HuH-7.5 (cell line): ENCODE data around the gene C8G.

ENCODE experiments used
- DNase-seq: peaks from one replicate; pipeline ENCODE4 v3.0.0; 2011; ENCODE audit warnings: low spot score

C8G gene

DNA sequence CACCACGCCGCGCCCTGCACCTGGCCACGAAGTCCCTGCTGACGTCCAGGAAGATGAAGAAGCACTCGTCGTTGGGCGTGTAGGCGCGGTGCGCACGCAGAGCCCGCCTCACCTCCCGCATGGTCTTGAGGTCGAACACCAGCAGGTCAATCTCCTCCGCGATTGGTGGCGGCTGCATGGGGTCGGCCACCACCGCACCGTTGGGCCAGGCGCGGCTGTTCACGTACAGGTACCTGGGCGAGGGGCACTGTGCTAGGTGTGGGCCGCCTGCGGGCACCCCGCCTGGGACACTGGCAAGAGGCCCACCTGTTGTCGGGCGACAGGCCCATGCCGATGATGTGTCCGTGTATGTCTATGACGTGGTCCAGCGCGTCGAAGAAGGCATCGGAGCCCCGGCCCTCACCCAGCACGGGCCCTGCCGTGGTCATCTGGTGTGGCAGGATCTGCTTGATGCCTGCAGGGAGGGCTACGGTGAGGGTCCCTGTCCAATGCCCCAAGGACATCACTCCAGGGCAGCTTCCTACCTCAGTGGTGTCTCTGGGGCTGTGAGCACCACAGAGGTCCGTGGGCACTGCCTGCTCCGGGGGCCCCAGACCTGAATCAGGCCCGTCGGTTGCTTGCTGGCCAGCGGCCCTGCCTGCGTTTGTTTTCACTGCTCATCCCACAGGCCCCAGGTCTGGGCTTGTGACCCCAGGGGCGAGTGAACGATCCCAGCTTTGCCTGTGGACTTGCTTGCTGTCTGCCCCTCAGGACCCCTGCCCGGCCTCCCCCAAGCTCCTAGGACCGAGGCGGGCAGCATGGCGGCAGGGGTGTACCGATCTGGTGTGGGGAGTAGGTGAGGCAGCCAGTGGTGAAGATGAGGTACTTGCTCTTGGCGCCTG, 3.6 kb upstream of the C8G start:
- DNase-seq: no peak

DNA sequence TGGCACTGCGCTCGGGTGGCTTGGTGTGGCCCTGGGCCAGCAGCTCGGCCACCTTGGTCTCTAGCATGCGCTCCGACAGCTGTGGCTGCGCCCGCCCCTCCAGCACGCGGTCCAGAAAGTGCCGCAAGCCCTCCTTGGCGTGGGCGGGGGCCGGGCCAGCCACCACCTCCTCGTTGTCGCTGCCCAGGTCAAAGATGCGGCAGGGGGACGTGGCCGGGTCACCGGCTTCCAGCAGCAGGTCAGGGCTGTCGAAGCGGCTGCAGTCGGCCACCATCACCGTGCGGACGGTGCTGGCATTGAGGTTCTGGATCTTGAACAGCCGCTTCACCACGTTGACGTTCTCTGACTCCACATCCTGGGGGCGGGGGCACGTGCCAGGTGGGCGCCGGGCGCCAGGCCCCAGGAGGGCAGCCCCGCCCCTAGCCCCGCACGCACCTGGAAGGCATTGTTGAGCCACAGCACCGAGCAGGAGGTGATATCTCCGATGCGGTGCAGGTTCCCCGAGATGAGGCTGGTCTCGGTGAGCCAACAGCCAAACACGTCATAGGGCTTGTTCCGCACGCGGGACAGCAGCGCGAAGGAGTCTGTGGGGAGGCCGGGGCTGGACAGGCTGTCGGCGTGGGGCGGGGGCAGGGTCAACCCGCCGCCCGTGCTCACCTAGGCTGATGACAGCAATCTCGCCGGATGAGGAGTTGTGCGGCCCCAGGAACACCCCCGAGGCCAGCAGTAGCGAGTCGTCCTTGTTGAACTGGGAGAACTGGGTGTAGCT, 2.7 kb upstream of the C8G start:
- no peak for DNase-seq

DNA sequence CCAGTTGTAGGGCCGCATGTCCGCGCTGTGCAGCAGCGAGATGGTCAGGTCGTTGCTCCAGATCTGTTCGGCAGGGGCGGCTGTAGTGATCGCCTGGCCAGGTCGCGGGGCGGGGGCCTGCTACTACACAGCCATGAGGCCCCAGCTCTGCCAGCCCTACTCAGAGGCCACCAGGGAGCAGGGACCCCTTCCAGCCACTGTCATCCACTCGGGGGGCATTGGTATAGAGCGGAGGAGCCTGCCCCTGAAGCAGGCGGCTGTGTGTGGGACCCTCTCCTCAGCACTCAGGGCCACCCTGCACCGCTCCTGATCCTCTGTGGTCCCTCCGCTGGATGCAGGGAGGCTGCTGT, 2.2 kb upstream of the C8G start:
- DNase-seq: no peak

DNA sequence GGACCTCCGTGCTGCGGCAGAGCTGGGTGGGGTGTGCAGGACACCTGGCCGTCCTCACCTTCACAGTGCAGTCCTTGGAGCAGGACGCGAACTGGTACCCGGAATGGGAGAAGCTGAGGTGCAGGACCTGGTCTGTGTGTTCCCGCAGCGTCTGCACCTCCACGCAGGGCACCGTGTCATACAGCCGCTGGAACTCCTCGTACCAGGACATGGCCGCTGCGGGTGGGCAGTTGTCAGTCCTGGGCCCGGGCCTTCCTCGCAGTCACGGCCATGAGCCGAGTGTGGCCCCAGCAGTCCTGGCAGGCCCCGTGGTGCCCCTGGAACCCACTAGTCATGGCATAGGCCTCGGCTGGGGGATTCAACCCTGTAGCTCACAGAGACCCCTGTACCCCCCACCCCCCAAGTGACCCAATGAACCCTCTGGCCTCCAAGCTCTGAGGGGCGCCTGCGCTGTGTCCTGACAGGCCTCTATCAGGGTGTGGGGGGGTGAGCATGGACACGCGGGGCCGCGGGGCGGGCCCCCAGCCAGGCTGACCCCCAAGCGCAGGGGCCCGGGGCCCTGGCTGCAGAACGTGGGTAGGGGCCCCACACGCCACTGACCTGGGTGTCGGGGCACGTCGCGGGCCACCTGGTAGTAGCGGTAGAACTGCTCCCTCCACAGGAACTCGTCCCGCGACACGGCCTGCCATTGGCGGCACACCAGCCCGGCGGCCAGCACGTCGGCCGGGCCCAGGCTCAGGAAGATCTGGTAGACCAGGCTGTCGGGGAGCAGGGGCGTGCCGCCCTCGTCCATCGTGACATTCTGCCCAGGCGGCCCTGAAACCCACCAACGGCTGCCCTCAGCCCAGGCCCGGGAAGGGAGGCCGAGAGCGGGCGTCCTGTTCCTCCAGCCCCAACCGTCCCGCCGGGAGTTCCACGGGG, 1.5 kb upstream of the C8G start:
- DNase-seq: peak; percentile 79

DNA sequence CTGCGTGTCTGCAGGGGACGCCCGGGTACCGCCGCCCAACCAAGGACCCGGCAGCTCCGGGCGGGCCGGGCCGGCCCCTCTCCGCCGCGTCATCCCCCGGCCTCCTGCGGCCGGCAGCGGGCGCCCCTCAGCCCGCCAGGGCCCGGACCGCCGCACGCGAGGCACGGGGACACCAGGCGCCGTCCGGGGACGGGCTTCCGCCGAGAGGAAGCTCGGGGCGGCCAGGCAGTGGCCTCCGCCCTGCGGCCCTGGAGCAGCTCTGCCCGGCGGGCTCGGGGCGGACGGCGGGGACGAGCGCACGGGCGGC, 878 bp upstream of the C8G start:
- peak; percentile 73 for DNase-seq

DNA sequence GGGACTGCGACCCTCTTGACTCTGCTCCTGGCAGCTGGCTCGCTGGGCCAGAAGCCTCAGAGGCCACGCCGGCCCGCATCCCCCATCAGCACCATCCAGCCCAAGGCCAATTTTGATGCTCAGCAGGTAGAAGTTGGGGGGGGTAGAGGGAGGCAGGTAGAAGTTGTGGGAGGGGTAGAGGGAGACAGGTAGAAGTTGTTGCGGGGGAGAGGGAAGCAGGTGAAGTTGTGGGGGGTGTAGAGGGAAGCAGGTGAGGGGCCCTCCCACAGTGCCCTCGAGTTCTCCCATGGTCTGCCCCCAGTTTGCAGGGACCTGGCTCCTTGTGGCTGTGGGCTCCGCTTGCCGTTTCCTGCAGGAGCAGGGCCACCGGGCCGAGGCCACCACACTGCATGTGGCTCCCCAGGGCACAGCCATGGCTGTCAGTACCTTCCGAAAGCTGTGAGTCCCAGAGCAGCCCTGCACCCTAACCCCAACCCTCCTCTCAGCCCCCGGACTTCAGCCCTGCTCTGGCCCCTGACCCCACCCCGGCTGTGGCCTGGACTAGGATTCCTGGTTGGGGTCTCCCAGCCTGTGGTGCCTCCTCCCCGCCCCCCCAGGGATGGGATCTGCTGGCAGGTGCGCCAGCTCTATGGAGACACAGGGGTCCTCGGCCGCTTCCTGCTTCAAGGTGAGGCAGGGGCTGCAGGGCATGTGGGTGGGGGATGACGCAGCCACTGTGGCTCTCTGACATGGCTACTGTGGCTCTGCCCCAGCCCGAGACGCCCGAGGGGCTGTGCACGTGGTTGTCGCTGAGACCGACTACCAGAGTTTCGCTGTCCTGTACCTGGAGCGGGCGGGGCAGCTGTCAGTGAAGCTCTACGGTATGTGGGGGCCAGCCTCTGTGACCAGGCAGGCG, 537 bp downstream of the C8G start:
- DNase-seq: no peak

DNA sequence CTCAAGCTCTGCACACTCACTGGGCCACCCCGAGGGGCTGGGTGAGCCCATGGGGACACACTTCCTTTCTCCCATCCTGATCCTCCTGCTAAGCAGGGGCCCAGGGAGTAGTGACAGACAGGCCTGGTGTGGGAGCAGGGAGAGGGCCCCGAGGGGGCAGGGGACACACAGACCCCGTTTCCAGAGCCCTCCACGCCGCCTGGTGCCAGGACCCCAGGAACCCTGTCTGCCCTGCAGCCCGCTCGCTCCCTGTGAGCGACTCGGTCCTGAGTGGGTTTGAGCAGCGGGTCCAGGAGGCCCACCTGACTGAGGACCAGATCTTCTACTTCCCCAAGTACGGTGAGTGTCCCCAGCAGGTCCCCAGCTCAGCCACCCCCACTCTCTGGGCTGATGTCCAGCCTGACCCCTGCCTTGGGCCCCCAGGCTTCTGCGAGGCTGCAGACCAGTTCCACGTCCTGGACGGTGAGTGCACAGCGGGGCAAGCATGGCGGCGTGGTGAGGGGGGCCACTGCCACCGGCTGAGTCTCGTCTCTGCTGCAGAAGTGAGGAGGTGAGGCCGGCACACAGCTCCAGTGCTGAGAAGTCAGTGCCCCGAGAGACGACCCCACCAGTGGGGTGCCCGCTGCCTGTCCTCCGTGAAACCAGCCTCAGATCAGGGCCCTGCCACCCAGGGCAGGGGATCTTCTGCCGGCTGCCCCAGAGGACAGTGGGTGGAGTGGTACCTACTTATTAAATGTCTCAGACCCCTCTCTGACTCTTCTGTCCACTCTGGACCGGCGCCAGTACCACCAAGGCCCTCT, 1.4 kb downstream of the C8G start:
- no peak for DNase-seq

DNA sequence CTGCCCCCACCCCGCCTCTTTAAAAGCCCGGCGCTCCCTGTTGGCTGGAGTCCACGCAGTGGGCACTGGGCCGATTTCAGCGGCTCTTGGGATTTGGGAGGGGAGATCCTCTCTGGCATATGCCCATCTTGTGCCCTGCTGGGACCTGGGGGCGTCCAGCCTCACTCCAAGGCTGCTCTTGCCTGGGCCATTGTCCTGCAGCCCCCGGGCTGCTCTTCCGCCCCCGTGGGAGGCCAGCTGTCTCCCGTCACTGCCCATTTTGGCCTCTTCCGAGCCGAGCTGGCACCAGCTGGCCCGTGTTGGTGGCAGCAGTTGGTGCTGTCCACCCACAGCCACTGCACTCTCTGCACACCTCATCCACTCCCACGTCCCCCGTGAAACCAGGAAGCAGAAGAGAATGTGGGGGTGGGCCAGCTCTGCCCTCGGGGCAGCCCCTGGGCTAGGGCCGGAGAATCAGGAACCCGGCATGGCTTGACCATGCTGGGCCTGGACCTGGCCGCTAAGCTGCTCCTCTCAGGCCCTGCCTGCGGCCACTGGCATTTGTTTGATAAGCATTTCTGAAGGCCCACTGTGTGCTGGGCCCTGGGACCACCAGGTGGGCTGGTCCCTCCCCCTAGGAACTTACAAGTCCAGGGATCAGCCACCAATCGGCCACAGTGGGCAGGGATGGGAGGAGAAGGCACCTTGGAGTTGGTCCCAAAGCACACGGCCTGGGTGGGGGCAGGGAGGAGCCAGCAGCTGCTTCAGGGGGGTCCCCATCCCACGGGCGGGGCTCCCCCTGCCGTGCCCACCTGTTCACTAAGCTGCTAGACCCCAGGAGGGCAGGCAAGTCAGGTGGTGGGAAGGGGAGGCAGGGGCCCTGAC, 2.2 kb downstream of the C8G start:
- no peak for DNase-seq

DNA sequence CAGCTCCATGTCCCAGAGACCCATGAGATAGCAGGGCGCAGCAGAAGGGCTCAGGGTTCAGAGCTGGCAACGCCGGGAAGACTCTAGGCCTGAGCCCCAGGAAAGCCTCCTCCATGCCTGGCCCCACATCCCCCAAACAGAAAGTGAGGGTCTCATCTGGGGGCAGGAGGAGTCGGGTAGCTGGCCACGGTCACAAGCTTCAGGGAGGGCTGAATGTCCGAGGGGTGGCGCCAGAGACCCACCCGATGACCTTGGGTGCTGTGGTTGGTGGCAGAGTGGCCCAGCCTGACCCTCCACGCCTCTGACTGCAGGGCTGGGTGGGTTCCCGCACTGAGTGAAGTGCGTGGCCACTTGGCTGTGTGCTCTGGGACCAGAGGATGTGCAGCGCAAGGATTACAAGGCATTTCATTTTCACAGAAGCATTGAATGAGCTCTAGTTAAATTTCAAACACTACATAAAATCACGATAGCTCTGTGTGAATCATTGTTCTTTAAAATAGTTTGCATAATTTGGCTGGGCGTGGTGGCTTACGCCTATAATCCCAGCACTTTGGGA, 3.0 kb downstream of the C8G start:
- peak; percentile 81 for DNase-seq

DNA sequence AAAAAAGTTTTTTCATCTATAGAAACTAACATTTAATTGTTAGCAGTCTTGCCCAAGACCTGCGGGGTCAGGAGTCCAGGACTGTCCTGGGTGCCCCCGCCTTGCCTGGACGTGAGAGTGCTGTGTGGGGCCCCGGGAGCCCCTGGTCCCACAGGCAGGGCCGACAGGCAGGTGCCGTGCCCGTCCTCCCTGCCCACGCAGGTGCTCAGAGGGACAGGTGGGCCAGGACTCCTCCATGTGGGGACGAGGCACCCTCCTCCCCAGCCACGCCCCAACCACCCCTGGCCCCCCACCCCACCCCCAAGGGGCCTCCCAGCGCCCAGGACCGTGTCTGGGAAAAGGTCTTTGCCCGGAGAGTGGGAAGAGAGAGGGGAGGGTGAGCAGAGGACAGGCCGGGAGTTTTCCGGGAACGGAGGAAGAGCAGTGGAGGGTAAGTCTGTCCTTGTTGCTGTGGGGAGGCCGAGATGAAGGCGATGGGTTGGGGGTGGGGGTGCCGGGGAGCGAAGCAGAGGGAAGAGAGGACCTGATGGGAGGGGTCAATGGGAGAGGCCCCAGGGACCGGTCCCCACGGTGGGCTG, 4.3 kb downstream of the C8G start:
- DNase-seq: no peak

DNA sequence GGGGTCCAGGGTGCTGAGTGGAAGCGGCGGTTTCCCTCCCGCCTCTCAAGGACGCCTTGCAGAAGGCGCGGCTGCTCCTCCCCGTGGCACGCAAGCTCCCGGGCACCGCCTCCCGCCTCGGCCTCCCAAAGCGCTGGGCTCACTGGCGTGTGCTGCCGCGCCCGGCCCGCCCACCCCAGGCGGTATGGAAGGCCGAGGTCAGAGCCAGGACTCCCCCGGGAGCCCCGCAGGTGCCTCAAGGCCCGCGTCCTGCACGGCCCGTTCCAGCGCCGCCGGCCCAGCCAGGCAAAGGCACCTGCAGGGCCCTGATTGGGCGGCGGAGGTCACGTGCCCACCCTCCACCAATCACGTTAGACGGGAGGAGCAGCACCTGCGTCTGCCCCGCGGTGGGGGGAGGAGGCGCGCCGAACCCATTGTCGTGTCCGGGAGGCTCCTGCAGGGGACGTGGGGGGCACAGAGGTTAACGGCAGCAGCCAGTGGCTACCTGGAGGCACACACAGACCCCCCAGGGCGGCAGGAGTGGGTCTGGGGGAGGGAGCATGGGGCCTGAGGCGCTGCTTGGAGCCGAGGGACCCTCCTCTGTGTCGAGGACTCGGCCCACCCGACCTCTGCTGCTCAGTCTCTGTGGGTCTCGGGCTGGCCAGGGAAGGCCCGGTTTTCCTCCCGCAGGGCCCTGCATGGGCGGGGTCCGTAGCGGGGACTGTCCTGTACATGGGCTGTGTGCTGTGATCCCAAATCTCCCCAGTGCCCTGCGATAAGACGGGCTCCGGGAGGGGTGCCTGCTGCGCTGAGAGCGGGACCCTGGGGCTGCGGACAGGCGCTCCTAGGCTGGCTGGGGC, 5.0 kb downstream of the C8G start:
- peak; percentile 100 for DNase-seq

DNA sequence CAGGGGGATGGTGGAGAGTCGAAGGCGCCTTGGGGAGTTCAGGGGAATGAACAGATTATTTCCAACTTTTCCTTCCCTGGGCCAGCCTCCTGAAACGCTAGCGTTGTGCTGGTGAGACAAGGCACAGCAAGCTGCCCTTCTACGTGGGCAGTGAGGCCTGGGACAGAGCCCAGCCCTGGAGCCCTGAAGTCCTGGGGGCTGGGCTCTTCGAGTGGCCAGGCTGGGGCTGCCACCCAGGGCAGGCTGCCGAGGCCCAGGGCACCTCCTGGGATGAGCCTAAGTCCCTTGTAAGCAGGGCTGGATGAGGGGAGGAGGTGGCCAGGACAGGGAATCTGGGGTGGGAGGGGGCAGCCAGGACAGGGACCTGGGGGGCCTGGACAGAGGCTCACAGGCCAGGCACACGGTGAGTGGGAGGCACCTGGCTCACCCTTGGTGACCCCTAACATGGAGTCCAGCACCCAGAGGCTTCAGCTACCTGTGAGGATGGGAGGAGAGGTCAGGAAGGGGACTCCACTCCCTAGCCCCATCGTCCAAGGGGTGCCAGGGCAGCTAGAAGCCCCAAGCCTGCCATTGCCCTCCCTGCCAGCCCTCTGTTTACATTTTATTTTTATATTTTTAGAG, 5.7 kb downstream of the C8G start:
- no peak for DNase-seq

DNA sequence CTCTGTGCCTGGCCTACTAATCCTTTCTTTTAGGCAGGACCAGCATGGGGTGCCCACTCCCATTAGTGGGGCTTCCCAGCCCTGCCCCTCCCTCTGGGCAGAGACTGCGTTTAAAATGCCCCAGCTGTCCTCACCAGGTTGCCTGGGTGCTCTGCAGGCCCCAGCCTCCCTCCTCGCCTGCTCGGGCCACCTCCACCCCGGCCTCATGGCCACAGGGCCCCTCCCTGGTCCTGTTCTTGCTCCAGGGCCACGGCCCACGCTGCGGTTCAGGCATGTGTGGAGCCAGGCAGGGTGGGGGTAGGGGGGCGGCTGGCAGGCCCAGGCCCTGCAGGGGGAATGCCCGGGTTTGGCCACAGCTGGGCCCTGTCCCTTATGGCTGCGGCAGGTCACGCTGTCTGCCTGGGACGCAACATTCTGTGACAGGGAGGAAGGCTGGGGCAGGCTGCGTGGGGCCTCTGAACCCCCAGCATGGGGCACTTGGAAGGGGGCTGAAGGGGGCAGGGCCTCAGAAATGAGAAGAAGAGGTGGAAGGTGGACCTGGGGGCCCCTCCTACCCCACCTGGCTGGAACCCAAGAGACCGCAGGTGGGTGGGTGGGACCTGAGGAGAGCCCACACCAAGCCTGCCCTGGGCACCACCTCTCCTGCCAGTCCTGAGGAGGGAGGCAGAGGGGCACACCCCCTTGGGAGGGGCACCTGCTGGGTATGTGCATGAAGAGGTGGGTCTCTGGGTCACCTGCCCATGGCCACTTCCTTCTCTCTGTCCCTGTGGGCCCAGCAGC, 6.7 kb downstream of the C8G start, which contains the start of gene LCN12:
Gene LCN12, plus strand, starts transcription at position 733 of the 780 bp plus-strand sequence. CDS start 55 bp downstream, outside the sequence.
- no peak for DNase-seq

DNA sequence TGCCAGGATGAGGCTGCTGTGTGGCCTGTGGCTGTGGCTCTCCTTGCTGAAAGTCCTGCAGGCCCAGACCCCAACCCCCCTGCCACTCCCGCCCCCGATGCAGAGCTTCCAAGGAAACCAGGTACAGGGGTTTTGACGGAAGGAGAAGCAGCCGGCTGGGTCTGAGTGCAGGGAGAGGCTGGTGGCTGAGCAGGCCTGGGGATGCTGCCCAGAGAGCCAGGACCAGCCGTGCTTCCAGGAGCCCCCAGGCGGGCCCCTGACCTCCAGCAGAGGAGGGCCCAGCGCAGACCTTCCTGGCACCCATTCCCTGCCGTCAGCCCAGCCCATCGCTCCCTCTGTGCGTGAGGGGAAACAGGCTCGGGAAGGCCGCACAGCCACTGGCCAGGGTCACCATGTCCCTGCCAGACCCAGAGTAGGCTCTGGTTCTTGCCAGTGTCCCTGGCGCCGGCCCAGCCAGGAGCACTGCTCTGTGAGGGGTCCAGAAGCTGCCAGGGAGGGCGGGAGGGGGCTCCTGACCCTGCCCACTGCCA, 7.3 kb downstream of the C8G start:
- no peak for DNase-seq

DNA sequence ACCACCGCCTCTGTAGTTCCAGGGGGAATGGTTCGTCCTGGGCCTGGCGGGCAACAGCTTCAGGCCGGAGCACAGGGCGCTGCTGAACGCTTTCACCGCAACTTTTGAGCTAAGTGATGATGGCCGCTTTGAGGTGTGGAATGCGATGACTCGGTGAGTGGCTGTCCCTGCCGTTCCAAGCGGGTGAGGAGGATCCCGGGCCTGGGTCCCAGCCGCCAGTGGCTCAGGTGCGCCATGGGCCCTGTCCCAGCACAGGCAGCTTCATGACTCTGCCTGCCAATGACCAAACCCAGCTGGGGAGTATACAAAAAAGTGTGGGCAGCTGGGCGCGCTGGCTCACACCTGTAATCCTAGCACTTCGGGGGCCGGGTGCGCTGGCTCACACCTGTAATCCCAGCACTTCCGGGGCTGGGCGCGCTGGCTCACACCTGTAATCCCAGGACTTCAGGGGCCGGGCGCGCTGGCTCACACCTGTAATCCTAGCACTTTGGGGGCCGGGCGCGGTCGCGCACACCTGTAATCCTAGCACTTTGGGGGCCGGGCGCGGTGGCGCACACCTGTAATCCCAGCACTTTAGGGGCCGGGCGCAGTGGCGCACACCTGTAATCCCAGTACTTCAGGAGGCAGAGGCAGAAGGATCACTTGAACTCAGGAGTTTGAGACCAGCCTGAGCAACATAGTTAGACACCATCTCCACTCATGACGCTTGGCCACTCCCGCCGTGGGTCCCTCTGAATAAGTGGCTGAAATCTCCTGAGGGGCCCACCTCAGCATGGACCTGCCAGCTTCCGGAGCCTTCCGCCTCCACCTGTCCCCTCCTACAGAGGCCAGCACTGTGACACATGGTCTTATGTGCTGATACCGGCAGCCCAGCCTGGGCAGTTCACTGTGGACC, 8.1 kb downstream of the C8G start:
- no peak for DNase-seq
